Mesothelial cell of epicardium (in vitro differentiated cells): ENCODE measurements around the gene TNS1. TPM values are rescaled to one million over a fixed set of nuclear protein-coding genes. Genes with fewer than 3 reads are reported as not detected.

Experiments
- DNase-seq, 2 experiments: peaks; one replicate each; pipeline ENCODE4 v3.0.0; 2021; ENCODE audit warnings: low spot score in 2 of 2; ENCODE audit not compliant: unreplicated experiment in 2 of 2
- H3K27ac Mint-ChIP-seq: 2 replicates; pipeline ENCODE4 v1.8.0; 2021; ENCODE audit warnings: mixed read lengths
- H3K27me3 Mint-ChIP-seq: 2 replicates; pipeline ENCODE4 v1.8.0; 2021; ENCODE audit warnings: low read depth, mixed read lengths
- H3K36me3 Mint-ChIP-seq: 2 replicates; pipeline ENCODE4 v1.8.0; 2021; ENCODE audit warnings: mixed read lengths
- H3K4me1 Mint-ChIP-seq: 2 replicates; pipeline ENCODE4 v1.8.0; 2021; ENCODE audit warnings: mixed read lengths
- H3K4me3 Mint-ChIP-seq: 2 replicates; pipeline ENCODE4 v1.8.0; 2021; ENCODE audit warnings: mild to moderate bottlenecking, moderate library complexity, mixed read lengths
- H3K9me3 Mint-ChIP-seq: 2 replicates; pipeline ENCODE4 v1.8.0; 2021; ENCODE audit warnings: mixed read lengths
- CTCF ChIP-seq: fragments of 200-600 bp; sonication (generic); IDR thresholded peaks from one replicate; pipeline ENCODE4 v1.5.0; 2021; ENCODE audit warnings: antibody characterized with exemption; ENCODE audit not compliant: unreplicated experiment
- microRNA-seq: library from miRNA; unstranded; fragments of <30 nt; microRNA quantifications from one replicate; pipeline ENCODE4 v1.2.0, GENCODE V29; 2021; ENCODE audit warnings: inconsistent platforms, mixed read lengths
- total RNA-seq: library from RNA; stranded (reverse); gene quantifications from 3 replicates; pipeline ENCODE4 v1.2.1, GENCODE V29; 2021

Gene TNS1
- total RNA-seq, 1 donor from 2014 or later, result 130 TPM

GRCh38 chr2:217755027-217755745, 247.6 kb downstream of the TNS1 start:
- Mint-ChIP-seq H3K36me3 (no peaks in the 10 kb centered on the region), H3K27me3 (peaks cover 16% of the 10 kb centered on the region), H3K4me3 (no peak overlapping the region), H3K27ac (peak overlapping the region; percentile 43), H3K9me3 (peaks cover 6% of the 10 kb centered on the region), H3K4me1 (peaks cover 16% of the 10 kb centered on the region)
- TF ChIP-seq CTCF, result no peak
- peak in 1 of 2 experiments; percentile 16 for DNase-seq

GRCh38 chr2:217753460-217754200, 249.2 kb downstream of the TNS1 start:
- Mint-ChIP-seq H3K36me3 (no peaks in the 10 kb centered on the region), H3K27me3 (peaks cover 16% of the 10 kb centered on the region), H3K4me3 (no peak overlapping the region), H3K4me1 (peaks cover 19% of the 10 kb centered on the region), H3K9me3 (no peaks in the 10 kb centered on the region), H3K27ac (peak overlapping the region; percentile 29)
- TF ChIP-seq CTCF, result no peak
- DNase-seq, result peak in 1 of 2 experiments; percentile 24

DNA sequence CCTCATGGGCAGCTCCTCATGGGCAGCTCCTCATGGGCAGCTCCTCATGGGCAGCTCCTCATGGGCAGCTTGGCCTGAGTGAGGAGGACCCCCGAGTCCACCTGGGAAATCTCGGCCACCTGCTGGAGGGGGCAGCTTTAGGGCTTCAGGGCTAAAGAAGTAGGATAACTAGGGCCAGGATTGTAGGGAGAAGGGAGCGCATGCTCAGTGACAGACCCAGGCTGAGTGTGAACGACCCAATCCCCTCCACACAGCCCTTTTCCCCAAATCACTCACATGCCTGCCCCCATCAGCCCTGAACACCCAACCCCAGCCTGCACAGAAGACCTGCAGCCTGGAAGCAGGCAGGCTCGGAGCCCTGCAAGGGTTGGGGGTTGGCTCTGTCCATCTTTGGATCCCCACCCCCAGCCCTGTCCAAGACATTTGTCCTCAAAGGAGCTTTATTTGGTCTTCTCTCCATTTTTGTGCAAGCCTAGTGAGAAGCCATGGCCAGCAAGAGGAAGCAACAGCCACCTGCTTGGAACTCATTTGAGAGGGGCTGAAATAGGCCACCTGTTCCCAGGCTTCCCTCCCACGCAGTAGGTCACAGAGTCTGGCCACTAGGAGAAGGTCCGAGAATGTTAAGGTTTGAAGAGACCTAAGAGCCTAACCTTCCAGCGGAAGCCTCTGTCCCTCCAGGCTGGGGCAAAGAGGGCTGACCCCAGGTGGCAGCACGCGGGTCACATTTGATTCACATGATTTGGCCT, 249.9 kb downstream of the TNS1 start:
- no peak for TF ChIP-seq CTCF
- peak in 1 of 2 experiments; percentile 22 for DNase-seq
- peaks cover 19% of the 10 kb centered on the region for H3K4me1 Mint-ChIP-seq
- no peak overlapping the region for H3K27ac Mint-ChIP-seq
- H3K4me3 Mint-ChIP-seq, result no peak overlapping the region
- H3K27me3 Mint-ChIP-seq, result peaks cover 16% of the 10 kb centered on the region
- no peaks in the 10 kb centered on the region for H3K36me3 Mint-ChIP-seq
- no peaks in the 10 kb centered on the region for H3K9me3 Mint-ChIP-seq

- no peak overlapping the region for H3K4me3 Mint-ChIP-seq
- peaks cover 19% of the 10 kb centered on the region for H3K4me1 Mint-ChIP-seq
- no peak for TF ChIP-seq CTCF
- no peaks in the 10 kb centered on the region for H3K9me3 Mint-ChIP-seq
- H3K36me3 Mint-ChIP-seq, result no peaks in the 10 kb centered on the region
- no peak for DNase-seq
- no peak overlapping the region for H3K27ac Mint-ChIP-seq
- H3K27me3 Mint-ChIP-seq, result peaks cover 16% of the 10 kb centered on the region
Observed at GRCh38 chr2:217751952-217752351, 250.8 kb downstream of the TNS1 start.

GRCh38 chr2:217751192-217751591, 251.6 kb downstream of the TNS1 start:
- H3K4me1 Mint-ChIP-seq, result peaks cover 13% of the 10 kb centered on the region
- H3K4me3 Mint-ChIP-seq, result no peak overlapping the region
- H3K36me3 Mint-ChIP-seq, result no peaks in the 10 kb centered on the region
- peaks cover 16% of the 10 kb centered on the region for H3K27me3 Mint-ChIP-seq
- peak in 1 of 2 experiments; percentile 24 for DNase-seq
- no peak for TF ChIP-seq CTCF
- no peaks in the 10 kb centered on the region for H3K9me3 Mint-ChIP-seq
- no peak overlapping the region for H3K27ac Mint-ChIP-seq

Small RNA genes within 50 kb of the gene (microRNA-seq; reads per million reads assigned to microRNA genes)
- not detected for gene MIR6809

Other genes with a start within 250 kb of the TNS1 start
- not detected in 3 replicates for gene RUFY4, start 66.3 kb upstream of the TNS1 start, total RNA-seq
- 0.31 to 0.83 TPM (median 0.32 TPM) in 3 replicates for gene CXCR2, start 123.0 kb upstream of the TNS1 start, total RNA-seq
- gene CXCR1, start 164.0 kb upstream of the TNS1 start, total RNA-seq, result not detected in 3 replicates
- gene ARPC2, start 214.2 kb upstream of the TNS1 start, total RNA-seq, result 274 to 279 TPM (median 276 TPM) in 3 replicates